CD4-positive, alpha-beta T cell (primary cell): Measurements from ENCODE around the gene DHRSX. TPM values are rescaled to one million over a fixed set of nuclear protein-coding genes. Genes with fewer than 3 reads are reported as not detected.

Experiments used
- ATAC-seq: fragments of 200-7000 bp; cut with Tn5 transposase; one replicate; pipeline ENCODE4 v1.10.0; 2022; ENCODE audit warnings: mild to moderate bottlenecking; ENCODE audit not compliant: poor library complexity
- CTCF ChIA-PET: fragments of 350-600 bp; sonication (Branson Sonifier 250); formaldehyde crosslinking; loops from one replicate; lab custom pipeline; 2021; ENCODE audit warnings: antibody characterized with exemption, inconsistent platforms; lab: Charles Lee
- POLR2A ChIA-PET: fragments of 350-600 bp; sonication (Branson Sonifier 250); formaldehyde crosslinking; loops from one replicate; lab custom pipeline; 2021; ENCODE audit warnings: antibody characterized with exemption, inconsistent platforms; lab: Charles Lee
- DNase-seq, 14 experiments: peaks; one replicate each; pipeline ENCODE4 v3.0.0-alpha.2; 2013 to 2020; ENCODE audit warnings: mixed read lengths in 2 of 14
- H3K27ac ChIP-seq, 2 donors: one replicate each; pipeline versions ENCODE4 v1.5.1 to v1.7.0; 2013; ENCODE audit warnings: low read length in 2 of 2, low read depth in 1 of 2, mild to moderate bottlenecking in 1 of 2
- H3K27me3 ChIP-seq, 2 experiments: 1 replicate in 1 of 2; 2 replicates in 1 of 2; pipeline versions ENCODE4 v1.6.1 to v1.7.0; 2013; ENCODE audit warnings: low read length in 2 of 2, control low read depth in 1 of 2, mild to moderate bottlenecking in 1 of 2, moderate library complexity in 1 of 2; ENCODE audit not compliant: insufficient read depth in 2 of 2, control insufficient read depth in 1 of 2
- H3K36me3 ChIP-seq: one replicate; pipeline ENCODE4 v1.6.1; 2013; ENCODE audit warnings: low read length, control low read depth; ENCODE audit not compliant: insufficient read depth
- H3K4me1 ChIP-seq: one replicate; pipeline ENCODE4 v1.6.1; 2013; ENCODE audit warnings: low read length, control low read depth; ENCODE audit not compliant: insufficient read depth
- H3K4me3 ChIP-seq: one replicate; pipeline ENCODE4 v1.5.1; 2013; ENCODE audit warnings: mild to moderate bottlenecking, low read length, moderate library complexity
- H3K9me3 ChIP-seq, 2 experiments: 1 replicate in 1 of 2; 2 replicates in 1 of 2; pipeline versions ENCODE4 v1.6.1 to v1.7.0; 2013; ENCODE audit warnings: low read length in 2 of 2, mild to moderate bottlenecking in 2 of 2, control low read depth in 1 of 2, moderate library complexity in 1 of 2; ENCODE audit not compliant: control insufficient read depth in 1 of 2, insufficient read depth in 1 of 2
- H3K27ac Mint-ChIP-seq: one replicate; pipeline ENCODE4 v1.8.0; 2020; ENCODE audit warnings: mixed read lengths
- H3K27me3 Mint-ChIP-seq: one replicate; pipeline ENCODE4 v1.8.0; 2021; ENCODE audit warnings: mixed read lengths
- H3K36me3 Mint-ChIP-seq: one replicate; pipeline ENCODE4 v1.8.0; 2021; ENCODE audit warnings: low read depth, mixed read lengths
- H3K4me1 Mint-ChIP-seq: one replicate; pipeline ENCODE4 v1.8.0; 2021; ENCODE audit warnings: low read depth, mixed read lengths
- H3K4me3 Mint-ChIP-seq: one replicate; pipeline ENCODE4 v1.8.0; 2020; ENCODE audit warnings: mild to moderate bottlenecking, mixed read lengths
- H3K9me3 Mint-ChIP-seq: one replicate; pipeline ENCODE4 v1.8.0; 2020; ENCODE audit warnings: mixed read lengths
- intact Hi-C, 2 experiments: fragments of 100-400 bp; cut with DNase I in 1 of 2; cut with micrococcal nuclease in 1 of 2; formaldehyde crosslinking; loops; one replicate each; pipeline versions ENCODE4 v1.15.1 to v1.9.0; 2023 to 2025; cut with DNase I, micrococcal nuclease
- total RNA-seq, 174 experiments: library from RNA in 2 of 174; stranded (reverse) in 2 of 174; gene quantifications; one replicate each; pipeline ENCODE4 v1.2.3 and lab custom pipeline; 2021 to 2026
- TF ChIP-seq, protein P1 (sequence below): fragments of 200-600 bp; IDR thresholded peaks from one replicate; pipeline ENCODE4 v1.8.0; 2022; ENCODE audit warnings: antibody characterized with exemption, mild to moderate bottlenecking

Gene DHRSX
- total RNA-seq, 2 experiments from 2014 or later, result 12.1 to 13.9 TPM

DNA sequence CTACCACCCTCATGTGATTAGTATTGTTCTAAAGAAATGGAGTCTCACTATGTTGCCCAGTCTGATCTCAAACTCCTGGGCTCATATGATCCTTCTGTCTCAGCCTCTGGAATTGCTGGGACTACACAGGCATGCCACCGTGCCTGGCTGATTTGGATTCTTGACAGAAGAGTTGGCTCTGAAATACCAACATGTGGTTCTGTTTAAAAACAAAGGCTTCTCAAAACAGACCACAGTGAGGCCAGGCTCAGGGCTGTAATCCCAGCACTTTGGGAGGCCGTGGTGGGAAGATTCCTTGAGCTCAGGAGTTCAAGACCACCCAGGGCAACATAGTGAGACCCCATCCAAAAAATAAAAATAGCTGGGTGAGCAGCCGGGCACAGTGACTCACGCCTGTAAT is 126.7 kb downstream of the DHRSX start:
- peaks cover 0 to 6% of the 10 kb centered on the region in 2 experiments for H3K9me3 ChIP-seq
- no peaks in the 10 kb centered on the region for H3K36me3 ChIP-seq
- H3K36me3 Mint-ChIP-seq, result peaks cover 65% of the 10 kb centered on the region
- no peak overlapping the region for H3K4me3 Mint-ChIP-seq
- no peaks in the 10 kb centered on the region for H3K4me1 Mint-ChIP-seq
- intact Hi-C loops, result no loop called here
- no peaks in the 10 kb centered on the region for H3K27me3 ChIP-seq
- POLR2A ChIA-PET, result no interaction called here
- ATAC-seq (no peak), DNase-seq (no peak)
- H3K27ac Mint-ChIP-seq, result no peak overlapping the region
- TF ChIP-seq, protein P1, sequence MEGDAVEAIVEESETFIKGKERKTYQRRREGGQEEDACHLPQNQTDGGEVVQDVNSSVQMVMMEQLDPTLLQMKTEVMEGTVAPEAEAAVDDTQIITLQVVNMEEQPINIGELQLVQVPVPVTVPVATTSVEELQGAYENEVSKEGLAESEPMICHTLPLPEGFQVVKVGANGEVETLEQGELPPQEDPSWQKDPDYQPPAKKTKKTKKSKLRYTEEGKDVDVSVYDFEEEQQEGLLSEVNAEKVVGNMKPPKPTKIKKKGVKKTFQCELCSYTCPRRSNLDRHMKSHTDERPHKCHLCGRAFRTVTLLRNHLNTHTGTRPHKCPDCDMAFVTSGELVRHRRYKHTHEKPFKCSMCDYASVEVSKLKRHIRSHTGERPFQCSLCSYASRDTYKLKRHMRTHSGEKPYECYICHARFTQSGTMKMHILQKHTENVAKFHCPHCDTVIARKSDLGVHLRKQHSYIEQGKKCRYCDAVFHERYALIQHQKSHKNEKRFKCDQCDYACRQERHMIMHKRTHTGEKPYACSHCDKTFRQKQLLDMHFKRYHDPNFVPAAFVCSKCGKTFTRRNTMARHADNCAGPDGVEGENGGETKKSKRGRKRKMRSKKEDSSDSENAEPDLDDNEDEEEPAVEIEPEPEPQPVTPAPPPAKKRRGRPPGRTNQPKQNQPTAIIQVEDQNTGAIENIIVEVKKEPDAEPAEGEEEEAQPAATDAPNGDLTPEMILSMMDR, result no peak
- H3K4me1 ChIP-seq, result peaks cover 11% of the 10 kb centered on the region
- no peak overlapping the region for H3K4me3 ChIP-seq
- peaks cover 2% of the 10 kb centered on the region for H3K9me3 Mint-ChIP-seq
- CTCF ChIA-PET, result no interaction called here
- no peaks in the 10 kb centered on the region for H3K27me3 Mint-ChIP-seq
- H3K27ac ChIP-seq, result no peak overlapping the region

DNA sequence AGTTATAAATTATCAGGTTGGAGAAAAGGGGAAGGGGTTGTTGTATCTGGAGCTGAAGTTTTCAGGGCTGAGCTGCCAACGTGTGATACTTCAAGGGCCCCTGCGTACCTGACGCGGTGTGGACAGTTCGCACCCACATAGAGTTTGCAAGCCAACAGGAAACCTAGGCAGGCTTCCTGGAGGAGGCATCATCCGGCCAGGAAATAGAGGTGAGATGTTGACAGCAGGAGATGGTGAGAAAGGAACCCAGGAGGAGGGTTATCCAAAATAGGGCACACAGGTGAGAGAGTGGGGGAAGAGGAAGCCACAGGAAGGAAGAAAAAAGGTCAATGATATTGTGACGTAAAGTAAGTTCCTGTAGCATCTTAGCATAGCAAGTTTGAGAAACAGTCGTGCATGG is 127.2 kb downstream of the DHRSX start:
- DNase-seq (peak in 2 of 14 experiments; percentile 4 to 60), ATAC-seq (no peak)
- CTCF ChIA-PET, result no interaction called here
- H3K9me3 Mint-ChIP-seq, result no peaks in the 10 kb centered on the region
- TF ChIP-seq, protein P1, result no peak
- peaks cover 65% of the 10 kb centered on the region for H3K36me3 Mint-ChIP-seq
- no peak overlapping the region for H3K4me3 ChIP-seq
- no peak overlapping the region for H3K27ac ChIP-seq
- no peaks in the 10 kb centered on the region for H3K27me3 Mint-ChIP-seq
- POLR2A ChIA-PET, result no interaction called here
- H3K27me3 ChIP-seq, result no peaks in the 10 kb centered on the region
- intact Hi-C loops, result no loop called here
- no peaks in the 10 kb centered on the region for H3K36me3 ChIP-seq
- H3K4me3 Mint-ChIP-seq, result no peak overlapping the region
- H3K9me3 ChIP-seq, result peaks cover 0 to 6% of the 10 kb centered on the region in 2 experiments
- H3K4me1 ChIP-seq, result peaks cover 11% of the 10 kb centered on the region
- H3K27ac Mint-ChIP-seq, result no peak overlapping the region
- no peaks in the 10 kb centered on the region for H3K4me1 Mint-ChIP-seq

DNA sequence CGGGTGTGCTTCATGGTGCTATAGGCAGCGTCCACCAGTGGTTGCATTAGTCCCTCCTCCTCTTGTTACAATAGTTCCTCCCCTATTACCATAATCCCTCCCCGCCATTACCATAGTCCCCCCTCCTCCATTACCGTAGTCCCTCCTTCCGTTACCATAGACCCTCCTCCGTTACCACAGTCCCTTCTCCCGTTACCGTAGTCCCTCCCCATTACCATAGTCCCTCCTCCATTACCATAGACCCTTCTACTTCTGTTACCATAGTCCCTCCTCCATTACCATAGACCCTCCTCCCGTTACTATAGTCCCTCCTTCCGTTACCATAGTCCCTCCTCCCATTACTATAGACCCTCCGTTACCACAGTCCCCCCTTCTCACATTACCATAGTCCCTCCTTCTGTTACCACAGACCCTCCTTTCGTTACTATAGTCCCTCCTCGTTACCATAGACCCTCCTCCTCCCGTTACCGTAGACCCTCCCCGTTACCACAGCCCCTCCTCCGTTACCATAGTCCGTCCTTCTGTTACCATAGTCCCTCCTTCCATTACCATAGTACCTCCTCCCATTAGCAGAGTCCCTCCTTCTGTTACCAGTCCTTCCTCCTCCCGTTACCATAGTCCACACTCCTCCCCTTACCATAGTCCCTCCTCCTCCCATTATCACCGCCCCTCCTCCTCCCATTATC is 129.6 kb downstream of the DHRSX start:
- Histone ChIP-seq H3K4me1 (peaks cover 11% of the 10 kb centered on the region), H3K36me3 (no peaks in the 10 kb centered on the region), H3K27me3 (no peaks in the 10 kb centered on the region), H3K4me3 (no peak overlapping the region), H3K27ac (no peak overlapping the region), H3K9me3 (peaks cover 0 to 6% of the 10 kb centered on the region in 2 experiments)
- DNase-seq (no peak), ATAC-seq (no peak)
- intact Hi-C loops, result no loop called here
- Mint-ChIP-seq H3K36me3 (peaks cover 49% of the 10 kb centered on the region), H3K27ac (no peak overlapping the region), H3K4me3 (no peak overlapping the region), H3K9me3 (no peaks in the 10 kb centered on the region), H3K27me3 (no peaks in the 10 kb centered on the region), H3K4me1 (no peaks in the 10 kb centered on the region)
- TF ChIP-seq, protein P1, result no peak
- ChIA-PET POLR2A (no interaction called here), CTCF (no interaction called here)
